HEK293 (cell line): ENCODE results near the gene ATP6V0E2.

Source experiments
- CTCF ChIP-seq: fragments of 450-650 bp; formaldehyde crosslinking; IDR thresholded peaks from 2 replicates; pipeline ENCODE4 v1.5.1; 2016; ENCODE audit warnings: missing biosample characterization, missing genetic modification characterization
- HOXA7 ChIP-seq: sonication (generic); formaldehyde crosslinking; IDR thresholded peaks from 2 replicates; pipeline ENCODE4 v1.8.1; 2022; ENCODE audit warnings: missing genetic modification reagents, borderline replicate concordance
- KLF10 ChIP-seq: fragments of 450-650 bp; IDR thresholded peaks from 2 replicates; pipeline ENCODE4 v1.5.1; 2018; ENCODE audit warnings: missing biosample characterization, mild to moderate bottlenecking, missing genetic modification characterization
- REST ChIP-seq: fragments of 450-650 bp; formaldehyde crosslinking; IDR thresholded peaks from 2 replicates; pipeline ENCODE4 v1.5.1; 2016; ENCODE audit warnings: missing biosample characterization, missing genetic modification characterization
- SETDB1 ChIP-seq: IDR thresholded peaks from one replicate; pipeline ENCODE4 v1.6.1; 2017; ENCODE audit warnings: mild to moderate bottlenecking, low read length, moderate library complexity, mixed read lengths; ENCODE audit not compliant: insufficient read length
- YY1 ChIP-seq: fragments of 450-650 bp; formaldehyde crosslinking; IDR thresholded peaks from 2 replicates; pipeline ENCODE4 v1.5.1; 2018; ENCODE audit warnings: missing biosample characterization, missing genetic modification characterization
- ZNF48 ChIP-seq: fragments of 450-650 bp; formaldehyde crosslinking; IDR thresholded peaks from 2 replicates; pipeline ENCODE4 v1.5.1; 2016; ENCODE audit warnings: missing biosample characterization, missing genetic modification characterization
- ZNF670 ChIP-seq: fragments of 450-650 bp; formaldehyde crosslinking; IDR thresholded peaks from 2 replicates; pipeline ENCODE4 v1.5.1; 2016; ENCODE audit warnings: missing biosample characterization, missing genetic modification characterization, low read depth
- ZSCAN23 ChIP-seq: fragments of 450-650 bp; formaldehyde crosslinking; IDR thresholded peaks from 2 replicates; pipeline ENCODE4 v1.5.1; 2016; ENCODE audit warnings: missing biosample characterization, missing genetic modification characterization

- no peak for TF ChIP-seq ZNF670
- TF ChIP-seq SETDB1: no peak
- no peak for TF ChIP-seq REST
- TF ChIP-seq HOXA7: no peak
- no peak for TF ChIP-seq KLF10
- no peak for TF ChIP-seq ZSCAN23 (tag by site-specific recombination)
- no peak for TF ChIP-seq YY1
- no peak for TF ChIP-seq ZNF48 (tag by site-specific recombination)
- TF ChIP-seq CTCF (tag by site-specific recombination): no peak
Observed at GRCh38 chr7:149869291-149869650, 4.5 kb upstream of the ATP6V0E2 start.
